ENCODE measurements around the gene ZFYVE28. TPM values are rescaled to one million over a fixed set of nuclear protein-coding genes. Genes with fewer than 3 reads are reported as not detected.

Gene ZFYVE28
- total RNA-seq, 1 donor: 10.5 TPM

DNA sequence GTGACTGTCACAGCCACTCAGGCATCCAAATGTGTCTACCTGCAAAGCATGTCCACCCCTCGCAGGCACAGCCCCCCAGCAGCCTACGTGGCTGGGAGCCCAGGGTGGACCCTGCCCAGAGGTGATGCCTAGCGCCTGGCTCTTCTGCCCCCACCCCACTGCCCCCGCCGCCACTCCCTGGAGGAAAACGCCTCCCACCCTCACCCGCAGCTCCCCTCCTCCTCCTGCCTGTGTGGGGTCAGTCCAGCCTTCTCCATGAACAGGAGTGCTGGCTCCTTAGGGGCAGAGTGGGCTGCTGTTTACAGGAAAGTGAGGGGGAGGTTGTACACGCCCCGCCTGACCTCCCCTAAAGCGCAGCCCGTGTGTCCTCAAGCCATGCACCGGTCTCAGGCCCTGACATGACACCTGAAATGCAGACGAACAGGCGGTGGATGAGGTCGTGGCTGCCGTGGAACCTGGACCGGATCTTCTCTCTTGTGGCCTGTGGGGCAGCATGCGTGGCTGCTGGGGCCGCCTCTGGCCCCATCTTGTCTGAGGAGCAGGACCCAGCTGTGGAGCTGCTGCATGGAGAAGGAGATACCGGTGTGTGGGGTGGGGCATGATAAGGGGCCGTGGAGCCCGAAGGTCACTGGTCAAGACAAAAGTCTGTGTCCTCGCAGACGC lies 144.7 kb downstream of the ZFYVE28 start:
- Histone ChIP-seq H3K4me1 (ENCODE audit: insufficient read depth, low read length) (no peaks in the 10 kb centered on the region), H3K9me3 (ENCODE audit: low read depth, low read length) (no peaks in the 10 kb centered on the region), H3K27me3 (ENCODE audit: insufficient read depth, low read length) (no peaks in the 10 kb centered on the region), H3K4me3 (ENCODE audit: insufficient read depth, low read length) (no peak overlapping the region), H3K4me2 (ENCODE audit: insufficient read depth, low read length) (no peak overlapping the region), H3K79me2 (ENCODE audit: insufficient read depth, low read length) (no peaks in the 10 kb centered on the region), H3K36me3 (ENCODE audit: insufficient read depth, low read length) (no peaks in the 10 kb centered on the region), H3K27ac (ENCODE audit: low read depth, low read length) (no peak overlapping the region), H2AFZ (ENCODE audit: low read length) (no peak overlapping the region), H4K20me1 (ENCODE audit: insufficient read depth, low read length) (no peaks in the 10 kb centered on the region)
- TF ChIP-seq, protein P1, sequence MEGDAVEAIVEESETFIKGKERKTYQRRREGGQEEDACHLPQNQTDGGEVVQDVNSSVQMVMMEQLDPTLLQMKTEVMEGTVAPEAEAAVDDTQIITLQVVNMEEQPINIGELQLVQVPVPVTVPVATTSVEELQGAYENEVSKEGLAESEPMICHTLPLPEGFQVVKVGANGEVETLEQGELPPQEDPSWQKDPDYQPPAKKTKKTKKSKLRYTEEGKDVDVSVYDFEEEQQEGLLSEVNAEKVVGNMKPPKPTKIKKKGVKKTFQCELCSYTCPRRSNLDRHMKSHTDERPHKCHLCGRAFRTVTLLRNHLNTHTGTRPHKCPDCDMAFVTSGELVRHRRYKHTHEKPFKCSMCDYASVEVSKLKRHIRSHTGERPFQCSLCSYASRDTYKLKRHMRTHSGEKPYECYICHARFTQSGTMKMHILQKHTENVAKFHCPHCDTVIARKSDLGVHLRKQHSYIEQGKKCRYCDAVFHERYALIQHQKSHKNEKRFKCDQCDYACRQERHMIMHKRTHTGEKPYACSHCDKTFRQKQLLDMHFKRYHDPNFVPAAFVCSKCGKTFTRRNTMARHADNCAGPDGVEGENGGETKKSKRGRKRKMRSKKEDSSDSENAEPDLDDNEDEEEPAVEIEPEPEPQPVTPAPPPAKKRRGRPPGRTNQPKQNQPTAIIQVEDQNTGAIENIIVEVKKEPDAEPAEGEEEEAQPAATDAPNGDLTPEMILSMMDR (IDR thresholded peaks at IDR 0.05; ENCODE audit: extremely low read depth, low read depth, low read length): no peak
- no peak for DNase-seq (ENCODE audit: insufficient read length, low spot score, missing footprints)

GRCh38 chr4:2273221-2273620 lies 145.2 kb downstream of the ZFYVE28 start:
- Histone ChIP-seq H3K79me2 (ENCODE audit: insufficient read depth, low read length) (no peaks in the 10 kb centered on the region), H3K9me3 (ENCODE audit: low read depth, low read length) (no peaks in the 10 kb centered on the region), H3K27ac (ENCODE audit: low read depth, low read length) (no peak overlapping the region), H2AFZ (ENCODE audit: low read length) (no peak overlapping the region), H3K4me1 (ENCODE audit: insufficient read depth, low read length) (no peaks in the 10 kb centered on the region), H3K4me3 (ENCODE audit: insufficient read depth, low read length) (no peak overlapping the region), H3K27me3 (ENCODE audit: insufficient read depth, low read length) (no peaks in the 10 kb centered on the region), H4K20me1 (ENCODE audit: insufficient read depth, low read length) (no peaks in the 10 kb centered on the region), H3K36me3 (ENCODE audit: insufficient read depth, low read length) (no peaks in the 10 kb centered on the region), H3K4me2 (ENCODE audit: insufficient read depth, low read length) (no peak overlapping the region)
- TF ChIP-seq, protein P1 (IDR thresholded peaks at IDR 0.05; ENCODE audit: extremely low read depth, low read depth, low read length): no peak
- DNase-seq (ENCODE audit: insufficient read length, low spot score, missing footprints): no peak

DNA sequence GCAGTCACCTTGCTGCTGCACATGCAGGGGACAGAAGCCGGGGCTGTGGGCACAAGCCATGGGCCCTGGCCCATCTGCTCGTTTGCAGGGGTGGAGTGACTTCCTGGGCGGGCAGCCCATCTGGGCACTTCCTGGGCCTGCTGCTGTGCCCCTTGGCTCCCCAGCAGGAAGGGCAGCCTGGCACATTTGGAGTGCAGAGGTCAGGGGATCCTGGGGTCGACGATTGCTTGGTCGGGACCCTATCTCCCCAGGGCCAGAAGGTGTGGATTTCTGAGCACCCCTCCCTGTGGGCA lies 145.7 kb downstream of the ZFYVE28 start:
- Histone ChIP-seq H4K20me1 (ENCODE audit: insufficient read depth, low read length) (no peaks in the 10 kb centered on the region), H3K4me3 (ENCODE audit: insufficient read depth, low read length) (no peak overlapping the region), H3K27me3 (ENCODE audit: insufficient read depth, low read length) (no peaks in the 10 kb centered on the region), H3K79me2 (ENCODE audit: insufficient read depth, low read length) (no peaks in the 10 kb centered on the region), H2AFZ (ENCODE audit: low read length) (no peak overlapping the region), H3K27ac (ENCODE audit: low read depth, low read length) (no peak overlapping the region), H3K9me3 (ENCODE audit: low read depth, low read length) (no peaks in the 10 kb centered on the region), H3K4me1 (ENCODE audit: insufficient read depth, low read length) (no peaks in the 10 kb centered on the region), H3K4me2 (ENCODE audit: insufficient read depth, low read length) (no peak overlapping the region), H3K36me3 (ENCODE audit: insufficient read depth, low read length) (no peaks in the 10 kb centered on the region)
- TF ChIP-seq, protein P1 (IDR thresholded peaks at IDR 0.05; ENCODE audit: extremely low read depth, low read depth, low read length): no peak
- no peak for DNase-seq (ENCODE audit: insufficient read length, low spot score, missing footprints)

DNA sequence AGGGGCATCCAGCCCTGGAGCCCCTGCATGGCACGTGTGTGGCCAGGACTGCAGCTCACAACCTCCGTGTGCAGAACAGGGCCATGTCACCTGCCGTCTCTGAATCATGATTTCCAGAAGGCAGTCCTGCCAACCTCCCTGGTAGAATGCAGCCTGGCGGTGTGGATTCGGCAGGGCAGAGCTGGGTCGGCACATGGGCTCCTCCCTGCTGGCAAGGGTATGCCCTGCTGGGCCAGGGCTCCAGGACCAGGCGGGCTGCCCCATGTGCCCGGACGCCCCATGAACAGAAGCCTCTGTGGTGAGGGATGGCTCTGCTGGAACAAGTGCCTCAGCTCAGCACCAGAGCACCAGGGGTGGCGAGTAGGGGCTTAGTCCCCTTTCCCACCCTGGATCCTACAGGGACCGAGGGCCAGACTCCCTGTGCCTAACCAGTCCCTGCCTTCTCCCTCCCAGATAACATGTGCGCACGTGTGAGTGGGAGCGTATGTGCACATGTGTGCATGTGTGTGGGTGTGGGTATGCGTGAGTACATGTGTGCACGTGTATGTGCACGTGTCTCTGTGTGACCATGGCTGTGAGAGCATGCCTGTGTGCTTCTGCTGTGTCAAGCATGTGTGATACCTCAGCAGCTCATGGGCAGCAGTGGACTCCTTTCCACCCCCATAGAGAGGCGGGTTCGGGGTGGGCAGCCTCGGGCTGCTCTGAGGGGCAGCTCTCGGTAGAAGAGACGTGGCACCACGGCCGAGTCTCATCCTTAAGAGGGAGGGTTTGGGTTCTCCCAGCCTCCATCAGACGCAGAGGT lies 146.2 kb downstream of the ZFYVE28 start:
- H2AFZ ChIP-seq (ENCODE audit: low read length): no peak overlapping the region
- no peak overlapping the region for H3K4me3 ChIP-seq (ENCODE audit: insufficient read depth, low read length)
- no peaks in the 10 kb centered on the region for H3K36me3 ChIP-seq (ENCODE audit: insufficient read depth, low read length)
- H3K9me3 ChIP-seq (ENCODE audit: low read depth, low read length): no peaks in the 10 kb centered on the region
- no peaks in the 10 kb centered on the region for H3K4me1 ChIP-seq (ENCODE audit: insufficient read depth, low read length)
- no peak overlapping the region for H3K27ac ChIP-seq (ENCODE audit: low read depth, low read length)
- H4K20me1 ChIP-seq (ENCODE audit: insufficient read depth, low read length): no peaks in the 10 kb centered on the region
- no peaks in the 10 kb centered on the region for H3K79me2 ChIP-seq (ENCODE audit: insufficient read depth, low read length)
- H3K27me3 ChIP-seq (ENCODE audit: insufficient read depth, low read length): no peaks in the 10 kb centered on the region
- no peak for DNase-seq (ENCODE audit: insufficient read length, low spot score, missing footprints)
- H3K4me2 ChIP-seq (ENCODE audit: insufficient read depth, low read length): no peak overlapping the region
- TF ChIP-seq, protein P1 (IDR thresholded peaks at IDR 0.05; ENCODE audit: extremely low read depth, low read depth, low read length): no peak

All from osteoblast (primary cell).